Fibroblast of skin of left biceps (primary cell): ENCODE data around the gene FARP1.

ENCODE experiments used
- DNase-seq, 2 experiments: peaks; one replicate each; pipeline ENCODE4 v3.0.0-alpha.2; 2013; ENCODE audit warnings: low read depth in 2 of 2

The FARP1 gene

DNA sequence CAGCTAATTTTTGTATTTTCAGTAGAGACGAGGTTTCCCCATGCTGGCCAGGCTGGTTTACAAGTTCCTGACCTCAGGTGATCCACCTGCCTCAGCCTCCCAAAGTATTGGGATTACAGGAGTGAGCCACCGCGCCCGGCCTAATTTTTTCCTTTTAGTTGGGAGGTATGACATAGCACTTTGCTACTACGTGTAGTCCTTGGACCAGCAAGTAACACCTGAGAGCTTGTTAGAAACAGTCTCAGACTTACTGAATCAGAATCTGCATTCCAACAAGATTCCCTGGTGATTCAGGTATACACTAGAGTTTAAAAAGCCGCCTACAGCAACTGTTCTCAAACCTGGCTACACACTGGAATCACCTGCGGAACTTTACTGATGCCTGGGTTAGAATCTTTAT is 1.8 kb upstream of the FARP1 start:
- DNase-seq: no peak

GRCh38 chr13:98141509-98142379 is 1.1 kb upstream of the FARP1 start:
- no peak for DNase-seq

DNA sequence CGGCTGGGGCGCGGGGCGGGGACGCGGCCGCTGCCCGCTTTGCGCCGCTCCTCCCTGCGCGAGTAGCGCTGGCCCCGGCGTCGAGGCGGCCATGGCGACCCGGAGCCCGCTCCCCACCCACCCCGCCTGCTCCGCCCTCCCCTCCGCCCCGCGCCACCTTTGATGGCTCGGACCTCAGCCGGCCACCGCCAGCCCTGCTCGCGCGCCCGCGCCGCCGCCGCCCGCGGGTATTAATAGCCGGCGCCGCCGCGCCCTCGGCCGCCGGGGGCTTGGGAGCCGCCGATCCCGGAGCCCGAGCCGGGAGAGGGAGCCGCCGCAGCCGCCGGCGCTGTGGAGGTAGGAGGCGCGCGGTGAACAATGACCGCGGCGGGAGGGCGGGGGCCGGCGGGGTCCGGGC is 261 bp downstream of the FARP1 start:
- no peak for DNase-seq

DNA sequence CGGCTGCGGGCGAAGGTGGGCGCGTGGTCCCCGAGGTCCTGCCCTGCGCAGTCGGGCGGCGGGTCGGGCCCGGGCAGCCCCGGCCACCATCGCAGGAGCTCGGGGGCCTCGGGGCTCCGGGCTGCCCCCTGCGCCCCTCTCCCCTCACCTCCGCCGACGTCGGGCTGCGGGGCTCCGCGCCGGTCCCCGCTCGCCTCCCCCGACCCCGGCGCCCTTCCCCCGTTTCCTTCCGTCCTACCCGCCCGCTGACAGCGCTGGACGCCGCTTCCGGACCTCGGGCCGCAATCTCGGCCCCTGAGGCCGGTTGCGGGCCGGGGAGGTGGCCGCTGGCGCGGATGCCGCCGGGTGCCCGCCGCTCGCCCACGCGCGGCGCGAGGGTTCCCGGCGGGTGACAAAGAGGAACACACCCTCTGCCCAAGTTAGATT is 720 bp downstream of the FARP1 start:
- no peak for DNase-seq

GRCh38 chr13:98144027-98144741 is 1.3 kb downstream of the FARP1 start:
- DNase-seq: peak in 1 of 2 experiments; percentile 20

GRCh38 chr13:98144801-98145350 is 2.0 kb downstream of the FARP1 start:
- peak in 1 of 2 experiments; percentile 15 for DNase-seq

GRCh38 chr13:98147521-98147920 is 4.6 kb downstream of the FARP1 start:
- no peak for DNase-seq

DNA sequence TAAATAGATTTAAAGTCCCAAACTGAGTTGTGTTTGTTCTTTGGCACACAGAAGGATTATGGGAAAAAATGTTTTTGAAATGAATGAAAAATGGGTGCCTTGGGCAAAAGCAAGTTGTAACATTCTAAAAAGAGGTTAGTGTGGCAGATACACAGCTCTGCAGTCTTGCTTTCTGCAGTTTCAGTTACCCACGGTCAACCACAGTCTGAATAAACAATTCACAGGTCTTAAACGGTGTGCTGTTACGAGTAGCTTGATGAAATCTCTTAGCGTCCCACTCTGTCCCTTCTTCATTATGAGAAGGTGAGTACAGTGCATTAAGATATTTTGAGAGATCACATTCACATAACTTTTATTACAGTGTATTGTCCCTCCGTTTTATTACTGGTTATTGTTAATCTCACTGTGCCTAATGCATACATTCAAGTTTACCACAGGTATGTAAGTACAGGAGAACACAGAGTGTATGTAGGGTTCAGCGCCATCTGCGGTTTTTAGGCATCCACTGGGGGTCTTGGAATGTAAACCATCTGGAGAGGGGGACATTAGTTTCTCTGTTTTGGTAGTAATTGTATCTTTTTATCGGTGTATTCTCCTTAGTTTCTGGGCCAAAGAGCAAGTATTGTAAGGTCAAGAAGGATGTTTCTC is 8.1 kb downstream of the FARP1 start:
- no peak for DNase-seq

DNA sequence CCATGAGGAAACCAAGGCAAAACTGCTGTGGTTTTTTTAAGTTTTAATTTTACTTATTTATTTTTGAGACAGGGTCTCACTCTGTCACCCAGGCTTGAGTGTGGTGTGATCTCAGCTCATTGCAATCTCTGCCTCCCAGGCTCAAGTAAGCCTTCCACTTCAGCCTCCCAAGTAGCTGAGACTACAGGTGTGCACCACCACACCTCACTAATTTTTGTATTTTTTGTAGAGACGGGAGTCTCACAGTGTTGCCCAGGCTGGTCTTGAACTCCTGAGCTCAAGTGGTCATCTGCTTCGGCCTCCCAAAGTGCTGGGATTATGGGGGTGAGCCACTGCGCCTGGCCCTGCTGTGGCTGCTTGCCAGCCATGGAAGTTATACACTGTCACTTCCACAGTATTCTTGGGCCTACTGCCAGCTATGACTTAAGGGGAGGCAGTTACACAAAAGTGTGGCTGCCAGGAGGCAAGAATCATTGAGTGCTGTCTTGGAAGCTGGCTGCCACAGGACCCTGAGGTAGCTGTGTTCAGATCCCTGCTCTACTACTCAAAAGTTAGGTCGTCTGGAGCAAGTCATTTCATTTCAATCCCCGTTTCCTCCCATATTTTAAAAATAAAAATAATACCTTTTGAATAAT is 12.7 kb downstream of the FARP1 start:
- DNase-seq: no peak

DNA sequence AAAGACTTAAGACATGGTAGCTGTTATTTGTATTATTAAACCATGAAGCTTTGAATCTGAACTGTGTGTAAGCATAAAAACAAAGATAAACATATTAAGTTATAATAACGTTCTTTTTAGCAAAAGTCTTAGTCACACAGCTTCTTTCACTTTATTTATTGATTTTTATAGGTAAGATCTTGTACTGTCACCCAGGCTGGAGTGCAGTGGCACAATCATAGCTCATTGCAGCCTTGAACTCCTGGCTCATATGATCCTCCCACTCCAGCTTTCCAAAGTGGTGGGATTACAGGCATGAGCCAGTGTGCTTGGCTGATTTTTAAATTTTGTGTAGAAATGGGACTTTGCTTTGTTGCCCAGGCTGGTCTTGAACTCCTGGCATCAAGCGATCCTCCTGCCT is 13.4 kb downstream of the FARP1 start:
- DNase-seq: no peak

GRCh38 chr13:98157188-98157587 is 14.3 kb downstream of the FARP1 start:
- DNase-seq: no peak

DNA sequence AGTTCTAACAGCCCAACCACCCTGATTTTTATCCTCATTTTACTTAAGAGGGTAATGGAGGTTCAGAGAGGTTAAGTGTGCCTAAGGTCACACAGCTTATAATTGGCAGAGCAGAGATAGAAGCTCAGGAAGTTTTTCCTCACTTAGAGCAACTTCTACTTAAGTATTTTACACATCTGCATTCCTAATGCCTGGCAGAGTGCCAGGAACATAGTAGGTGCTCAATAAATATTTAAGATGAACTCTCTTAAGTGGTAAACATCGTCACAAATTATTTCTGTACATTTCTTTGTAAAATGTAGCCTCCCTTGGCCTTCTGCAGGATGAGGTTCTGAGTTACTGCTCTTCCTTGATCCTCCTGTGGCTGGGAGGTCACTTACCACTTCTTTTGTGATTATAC is 14.7 kb downstream of the FARP1 start:
- no peak for DNase-seq

- DNase-seq: no peak
Observed at GRCh38 chr13:98158172-98158899, 15.4 kb downstream of the FARP1 start.

GRCh38 chr13:98162935-98163334 is 20.0 kb downstream of the FARP1 start:
- no peak for DNase-seq

DNA sequence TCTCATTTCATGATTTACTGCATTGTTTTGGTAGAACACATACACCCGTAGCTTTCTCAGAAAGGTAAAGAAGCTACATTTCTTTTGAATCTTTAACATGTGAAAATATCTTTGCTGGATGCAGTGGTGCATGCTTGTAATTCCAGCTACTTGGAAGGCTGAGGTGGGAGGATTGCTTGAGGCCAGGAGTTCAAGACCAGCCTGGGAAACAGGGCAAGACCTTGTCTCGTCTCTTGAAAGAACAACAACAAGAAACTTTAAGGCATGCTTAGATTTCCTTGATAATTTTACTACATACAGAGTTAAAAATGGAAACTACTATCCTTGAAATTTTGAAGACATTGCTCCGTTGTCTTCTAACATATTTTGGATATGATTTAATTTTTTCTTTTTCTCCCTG is 26.4 kb downstream of the FARP1 start:
- no peak for DNase-seq

DNA sequence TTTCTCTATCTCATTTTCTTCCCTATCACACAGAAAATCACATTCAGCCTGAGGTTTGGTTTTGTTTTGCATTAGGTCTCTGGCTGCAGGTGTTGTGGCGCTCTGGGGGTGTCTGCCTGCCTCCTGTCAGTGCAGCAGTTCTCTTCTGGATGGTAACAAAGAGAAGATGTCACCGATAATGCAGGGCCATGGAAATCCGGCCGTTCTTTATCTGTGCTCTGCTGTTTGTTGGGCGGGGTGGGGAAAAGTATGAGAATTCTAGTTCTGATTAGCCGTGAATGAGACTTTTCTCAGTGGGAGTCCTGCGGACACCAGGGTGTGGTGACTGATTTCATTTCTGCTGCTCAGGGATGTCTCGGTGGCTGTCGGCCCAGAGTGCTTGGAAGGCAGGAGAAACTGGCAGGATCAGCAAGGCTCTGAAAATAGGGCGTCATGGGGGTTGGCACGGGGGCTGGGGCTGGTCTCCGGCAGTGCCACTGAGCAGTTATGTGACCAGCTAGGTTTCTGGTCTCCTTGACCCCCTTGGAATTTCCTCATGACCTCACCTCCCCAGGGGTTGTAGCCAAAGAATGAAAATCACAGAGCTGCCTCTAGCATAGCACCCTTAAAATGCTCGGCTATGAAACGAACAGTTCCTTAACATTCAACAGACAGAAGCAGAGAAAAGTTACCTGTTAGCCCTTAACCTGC is 29.2 kb downstream of the FARP1 start:
- no peak for DNase-seq

DNA sequence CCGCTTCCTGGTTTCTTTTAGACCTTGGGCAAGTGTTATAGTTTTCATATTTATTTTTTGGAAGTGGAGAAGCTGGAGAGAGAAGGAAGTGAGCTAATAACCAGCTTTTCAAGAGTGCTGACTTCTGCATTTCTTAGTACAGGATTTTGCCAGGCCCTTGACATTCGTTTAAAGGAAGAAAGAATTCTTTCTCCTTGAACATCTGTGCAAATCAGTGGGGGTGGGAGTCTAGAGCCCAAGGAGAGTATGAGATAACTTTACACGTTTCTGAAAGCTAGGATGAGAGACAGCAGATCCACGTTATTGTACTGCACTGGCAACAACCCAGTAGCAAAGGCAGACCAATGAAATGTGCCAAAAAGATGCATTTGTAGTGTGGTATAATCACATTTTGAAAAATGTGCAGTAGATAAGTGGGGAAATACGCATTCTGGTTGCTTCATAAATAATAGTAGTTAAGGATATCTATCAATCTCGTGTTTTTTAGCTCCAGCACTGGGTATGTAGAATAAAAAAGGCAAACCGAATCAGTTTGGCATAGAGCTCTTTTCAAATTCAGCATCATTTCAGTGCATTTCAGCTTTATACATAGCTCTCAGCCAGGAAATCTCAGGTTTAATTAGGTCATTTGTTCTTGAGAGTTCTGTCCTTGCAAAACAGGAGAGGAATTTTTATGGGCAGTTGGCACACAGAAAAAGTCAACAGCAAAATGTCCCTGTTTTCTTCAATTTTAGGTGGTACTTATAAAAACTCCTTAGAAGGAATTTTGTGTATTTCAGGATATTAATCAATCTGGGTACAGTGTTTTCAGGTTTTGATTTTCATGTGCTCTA is 29.9 kb downstream of the FARP1 start:
- DNase-seq: no peak

GRCh38 chr13:98173431-98174152 is 30.7 kb downstream of the FARP1 start:
- peak; percentile 61 to 65 for DNase-seq

GRCh38 chr13:98174307-98174706 is 31.4 kb downstream of the FARP1 start:
- DNase-seq: no peak
